GM12878 (cell line): Measurements from ENCODE around the gene TIPIN.

Experiments used
- CEBPB ChIP-seq, 2 experiments: fragments of 150-350 bp in 1 of 2; IDR thresholded peaks; 2 replicates each; pipeline ENCODE4 v1.6.1; 2012 to 2014; ENCODE audit warnings: low read depth in 2 of 2, low read length in 2 of 2, borderline replicate concordance in 1 of 2, inconsistent platforms in 1 of 2
- CHD1 ChIP-seq: IDR thresholded peaks from 2 replicates; pipeline ENCODE4 v1.6.1; 2012; ENCODE audit warnings: low read depth, low read length, improper control_type of control experiment
- CTCF ChIP-seq, 3 experiments: IDR thresholded peaks in 2 of 3; conservative IDR thresholded peaks in 1 of 3; 2 replicates each; pipeline ENCODE4 v1.5.1; 2011; ENCODE audit warnings: low read depth in 3 of 3, low read length in 3 of 3, mild to moderate bottlenecking in 3 of 3, control low read depth in 2 of 3, moderate library complexity in 2 of 3, inconsistent platforms in 1 of 3, mixed read lengths in 1 of 3; ENCODE audit not compliant: control insufficient read depth in 2 of 3, insufficient read depth in 1 of 3; ENCODE audit errors: extremely low read depth in 1 of 3
- JUND ChIP-seq: IDR thresholded peaks from 2 replicates; pipeline ENCODE4 v1.6.1; 2012; ENCODE audit warnings: low read depth, mild to moderate bottlenecking, low read length, improper control_type of control experiment, moderate library complexity
- PML ChIP-seq: IDR thresholded peaks from 2 replicates; pipeline ENCODE4 v1.6.1; 2012; ENCODE audit warnings: low read length, inconsistent platforms
- RUNX3 ChIP-seq: IDR thresholded peaks from 2 replicates; pipeline ENCODE4 v1.6.1; 2012; ENCODE audit warnings: low read length, inconsistent platforms
- SMARCA5 ChIP-seq: fragments of 450-650 bp; IDR thresholded peaks from 2 replicates; pipeline ENCODE4 v1.6.1; 2017; ENCODE audit warnings: mild to moderate bottlenecking
- SP1 ChIP-seq: IDR thresholded peaks from one replicate; pipeline ENCODE4 v1.6.1; 2011; ENCODE audit warnings: low read depth, low read length
- TF ChIP-seq, protein P1 (sequence below): IDR thresholded peaks from 2 replicates; pipeline ENCODE4 v1.6.1; 2011; ENCODE audit warnings: borderline replicate concordance, low read depth, mild to moderate bottlenecking, moderate library complexity, mixed read lengths, low read length; ENCODE audit not compliant: insufficient read depth; ENCODE audit errors: extremely low read length
- TF ChIP-seq, protein P2 (sequence below): fragments of 450-650 bp; IDR thresholded peaks from 2 replicates; pipeline ENCODE4 v1.6.1; 2014; ENCODE audit warnings: mild to moderate bottlenecking

GRCh38 chr15:66287461-66288057 is 68.9 kb downstream of the TIPIN start:
- TF ChIP-seq, protein P1, sequence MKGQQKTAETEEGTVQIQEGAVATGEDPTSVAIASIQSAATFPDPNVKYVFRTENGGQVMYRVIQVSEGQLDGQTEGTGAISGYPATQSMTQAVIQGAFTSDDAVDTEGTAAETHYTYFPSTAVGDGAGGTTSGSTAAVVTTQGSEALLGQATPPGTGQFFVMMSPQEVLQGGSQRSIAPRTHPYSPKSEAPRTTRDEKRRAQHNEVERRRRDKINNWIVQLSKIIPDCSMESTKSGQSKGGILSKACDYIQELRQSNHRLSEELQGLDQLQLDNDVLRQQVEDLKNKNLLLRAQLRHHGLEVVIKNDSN, result no peak
- TF ChIP-seq PML (no peak), CTCF (IDR thresholded peaks at IDR 0.05 in 2 of 3, conservative IDR thresholded peaks at IDR 0.05 in 1 of 3; ENCODE audit: control insufficient read depth in 2 of 3, extremely low read depth in 1 of 3, insufficient read depth in 1 of 3, low read depth in 3 of 3, low read length in 3 of 3) (peak; percentile 42 to 56 (median 51)), JUND (no peak), RUNX3 (no peak), SP1 (no peak), CEBPB (IDR thresholded peaks at IDR 0.05; ENCODE audit: borderline replicate concordance in 1 of 2, low read depth in 2 of 2, low read length in 2 of 2) (no peak), CHD1 (no peak), SMARCA5 (no peak)
- TF ChIP-seq, protein P2, sequence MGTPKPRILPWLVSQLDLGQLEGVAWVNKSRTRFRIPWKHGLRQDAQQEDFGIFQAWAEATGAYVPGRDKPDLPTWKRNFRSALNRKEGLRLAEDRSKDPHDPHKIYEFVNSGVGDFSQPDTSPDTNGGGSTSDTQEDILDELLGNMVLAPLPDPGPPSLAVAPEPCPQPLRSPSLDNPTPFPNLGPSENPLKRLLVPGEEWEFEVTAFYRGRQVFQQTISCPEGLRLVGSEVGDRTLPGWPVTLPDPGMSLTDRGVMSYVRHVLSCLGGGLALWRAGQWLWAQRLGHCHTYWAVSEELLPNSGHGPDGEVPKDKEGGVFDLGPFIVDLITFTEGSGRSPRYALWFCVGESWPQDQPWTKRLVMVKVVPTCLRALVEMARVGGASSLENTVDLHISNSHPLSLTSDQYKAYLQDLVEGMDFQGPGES, result no peak
